ENCODE data around the gene RGS9BP. TPM values are rescaled to one million over a fixed set of nuclear protein-coding genes. Genes with fewer than 3 reads are reported as not detected.
A peak's percentile ranks its signal among the peaks of the same experiment; 100 is the strongest.

The RGS9BP gene
- total and polyA plus RNA-seq, 2 of the 13 experiments (the other 11 are each of a cell fraction or from before 2014, with no cell fraction given), result 0.01 TPM; not detected in 1

DNA sequence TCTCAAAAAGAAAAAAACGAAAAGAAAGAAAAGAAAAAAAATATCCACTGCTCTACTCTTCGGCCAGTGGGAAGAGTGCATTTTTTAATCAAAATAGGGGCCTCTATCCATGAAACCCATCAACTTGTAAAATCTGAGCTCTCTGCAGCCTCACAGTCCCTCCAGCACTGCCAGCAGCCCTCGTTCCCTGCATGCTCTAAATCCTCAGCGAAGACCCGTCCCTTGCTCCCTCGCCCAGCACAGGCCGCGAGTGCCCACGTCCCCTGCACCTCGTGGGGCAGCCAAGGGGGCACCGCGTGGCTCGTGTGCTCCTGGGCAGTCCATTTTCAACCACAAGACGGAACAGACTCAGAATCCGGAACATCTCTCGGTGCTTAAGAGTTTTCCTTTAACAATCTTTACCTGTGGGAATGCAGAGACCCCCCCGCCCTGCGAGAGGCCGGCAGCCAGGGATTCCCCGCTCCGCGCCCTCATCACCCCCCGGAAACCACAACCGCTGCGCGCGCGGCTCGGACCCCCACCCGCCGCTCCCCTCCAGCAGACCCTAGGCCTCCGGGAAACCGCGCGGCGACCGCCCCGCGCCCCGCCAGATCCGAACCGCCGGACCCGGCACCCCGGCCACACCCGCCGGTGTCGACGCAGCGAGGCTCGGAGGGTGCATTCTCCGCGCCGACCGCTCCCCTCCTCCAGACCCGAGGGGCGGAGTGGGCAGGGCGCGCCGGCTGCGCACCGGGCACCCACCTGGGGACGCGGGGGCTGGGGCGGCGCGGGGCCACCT lies 1.3 kb upstream of the RGS9BP start (continued):
- TF ChIP-seq, protein P1, sequence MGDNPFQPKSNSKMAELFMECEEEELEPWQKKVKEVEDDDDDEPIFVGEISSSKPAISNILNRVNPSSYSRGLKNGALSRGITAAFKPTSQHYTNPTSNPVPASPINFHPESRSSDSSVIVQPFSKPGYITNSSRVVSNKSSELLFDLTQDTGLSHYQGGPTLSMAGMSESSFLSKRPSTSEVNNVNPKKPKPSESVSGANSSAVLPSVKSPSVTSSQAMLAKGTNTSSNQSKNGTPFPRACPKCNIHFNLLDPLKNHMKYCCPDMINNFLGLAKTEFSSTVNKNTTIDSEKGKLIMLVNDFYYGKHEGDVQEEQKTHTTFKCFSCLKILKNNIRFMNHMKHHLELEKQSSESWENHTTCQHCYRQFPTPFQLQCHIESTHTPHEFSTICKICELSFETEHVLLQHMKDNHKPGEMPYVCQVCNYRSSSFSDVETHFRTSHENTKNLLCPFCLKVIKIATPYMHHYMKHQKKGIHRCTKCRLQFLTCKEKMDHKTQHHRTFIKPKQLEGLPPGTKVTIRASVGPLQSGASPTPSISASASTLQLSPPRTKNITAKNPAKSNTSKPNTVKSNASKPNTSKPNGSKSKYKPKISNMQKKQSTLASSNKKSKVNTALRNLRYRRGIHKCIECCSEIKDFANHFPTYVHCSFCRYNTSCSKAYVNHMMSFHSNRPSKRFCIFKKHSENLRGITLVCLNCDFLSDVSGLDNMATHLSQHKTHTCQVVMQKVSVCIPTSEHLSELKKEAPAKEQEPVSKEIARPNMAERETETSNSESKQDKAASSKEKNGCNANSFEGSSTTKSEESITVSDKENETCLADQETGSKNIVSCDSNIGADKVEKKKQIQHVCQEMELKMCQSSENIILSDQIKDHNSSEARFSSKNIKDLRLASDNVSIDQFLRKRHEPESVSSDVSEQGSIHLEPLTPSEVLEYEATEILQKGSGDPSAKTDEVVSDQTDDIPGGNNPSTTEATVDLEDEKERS (CRISPR knock-in tag; IDR thresholded peaks at IDR 0.05), result no peak
- TF ChIP-seq KDM5A (IDR thresholded peaks at IDR 0.05; ENCODE audit: borderline replicate concordance, low read length), result no peak
- no peak for TF ChIP-seq PRPF4 (IDR thresholded peaks at IDR 0.05; ENCODE audit: low read depth, low read length, poor library complexity, severe bottlenecking)
- TF ChIP-seq MTF2 (CRISPR knock-in tag; IDR thresholded peaks at IDR 0.05; ENCODE audit: borderline replicate concordance), result no peak
- TF ChIP-seq, protein P2, sequence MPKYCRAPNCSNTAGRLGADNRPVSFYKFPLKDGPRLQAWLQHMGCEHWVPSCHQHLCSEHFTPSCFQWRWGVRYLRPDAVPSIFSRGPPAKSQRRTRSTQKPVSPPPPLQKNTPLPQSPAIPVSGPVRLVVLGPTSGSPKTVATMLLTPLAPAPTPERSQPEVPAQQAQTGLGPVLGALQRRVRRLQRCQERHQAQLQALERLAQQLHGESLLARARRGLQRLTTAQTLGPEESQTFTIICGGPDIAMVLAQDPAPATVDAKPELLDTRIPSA (CRISPR knock-in tag; IDR thresholded peaks at IDR 0.05; ENCODE audit: borderline replicate concordance), result no peak
- TF ChIP-seq, protein P3, sequence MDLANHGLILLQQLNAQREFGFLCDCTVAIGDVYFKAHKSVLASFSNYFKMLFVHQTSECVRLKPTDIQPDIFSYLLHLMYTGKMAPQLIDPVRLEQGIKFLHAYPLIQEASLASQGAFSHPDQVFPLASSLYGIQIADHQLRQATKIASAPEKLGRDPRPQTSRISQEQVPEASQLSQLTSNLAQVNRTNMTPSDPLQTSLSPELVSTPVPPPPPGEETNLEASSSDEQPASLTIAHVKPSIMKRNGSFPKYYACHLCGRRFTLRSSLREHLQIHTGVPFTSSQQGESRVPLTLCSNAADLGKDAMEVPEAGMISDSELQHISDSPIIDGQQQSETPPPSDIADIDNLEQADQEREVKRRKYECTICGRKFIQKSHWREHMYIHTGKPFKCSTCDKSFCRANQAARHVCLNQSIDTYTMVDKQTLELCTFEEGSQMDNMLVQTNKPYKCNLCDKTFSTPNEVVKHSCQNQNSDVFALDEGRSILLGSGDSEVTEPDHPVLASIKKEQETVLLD (CRISPR knock-in tag; IDR thresholded peaks at IDR 0.05; ENCODE audit: low read depth), result 0 out of 2 replicates have a peak, but pooled peaks have one; percentile 43
- TF ChIP-seq MXI1 (IDR thresholded peaks at IDR 0.05; ENCODE audit: borderline replicate concordance, low read depth, low read length), result no peak
- TF ChIP-seq SAP130 (CRISPR knock-in tag; IDR thresholded peaks at IDR 0.05; ENCODE audit: low read depth), result no peak; the same call in 1 of the 2 replicates
- TF ChIP-seq ZSCAN22 (CRISPR knock-in tag; IDR thresholded peaks at IDR 0.05), result 0 out of 2 replicates have a peak, but pooled peaks have one; percentile 13
- TF ChIP-seq, protein P4, sequence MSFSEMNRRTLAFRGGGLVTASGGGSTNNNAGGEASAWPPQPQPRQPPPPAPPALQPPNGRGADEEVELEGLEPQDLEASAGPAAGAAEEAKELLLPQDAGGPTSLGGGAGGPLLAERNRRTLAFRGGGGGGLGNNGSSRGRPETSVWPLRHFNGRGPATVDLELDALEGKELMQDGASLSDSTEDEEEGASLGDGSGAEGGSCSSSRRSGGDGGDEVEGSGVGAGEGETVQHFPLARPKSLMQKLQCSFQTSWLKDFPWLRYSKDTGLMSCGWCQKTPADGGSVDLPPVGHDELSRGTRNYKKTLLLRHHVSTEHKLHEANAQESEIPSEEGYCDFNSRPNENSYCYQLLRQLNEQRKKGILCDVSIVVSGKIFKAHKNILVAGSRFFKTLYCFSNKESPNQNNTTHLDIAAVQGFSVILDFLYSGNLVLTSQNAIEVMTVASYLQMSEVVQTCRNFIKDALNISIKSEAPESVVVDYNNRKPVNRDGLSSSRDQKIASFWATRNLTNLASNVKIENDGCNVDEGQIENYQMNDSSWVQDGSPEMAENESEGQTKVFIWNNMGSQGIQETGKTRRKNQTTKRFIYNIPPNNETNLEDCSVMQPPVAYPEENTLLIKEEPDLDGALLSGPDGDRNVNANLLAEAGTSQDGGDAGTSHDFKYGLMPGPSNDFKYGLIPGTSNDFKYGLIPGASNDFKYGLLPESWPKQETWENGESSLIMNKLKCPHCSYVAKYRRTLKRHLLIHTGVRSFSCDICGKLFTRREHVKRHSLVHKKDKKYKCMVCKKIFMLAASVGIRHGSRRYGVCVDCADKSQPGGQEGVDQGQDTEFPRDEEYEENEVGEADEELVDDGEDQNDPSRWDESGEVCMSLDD (CRISPR knock-in tag; IDR thresholded peaks at IDR 0.05; ENCODE audit: borderline replicate concordance), result no peak
- TF ChIP-seq ZBTB21 (CRISPR knock-in tag; IDR thresholded peaks at IDR 0.05), result no peak
- TF ChIP-seq, protein P5, sequence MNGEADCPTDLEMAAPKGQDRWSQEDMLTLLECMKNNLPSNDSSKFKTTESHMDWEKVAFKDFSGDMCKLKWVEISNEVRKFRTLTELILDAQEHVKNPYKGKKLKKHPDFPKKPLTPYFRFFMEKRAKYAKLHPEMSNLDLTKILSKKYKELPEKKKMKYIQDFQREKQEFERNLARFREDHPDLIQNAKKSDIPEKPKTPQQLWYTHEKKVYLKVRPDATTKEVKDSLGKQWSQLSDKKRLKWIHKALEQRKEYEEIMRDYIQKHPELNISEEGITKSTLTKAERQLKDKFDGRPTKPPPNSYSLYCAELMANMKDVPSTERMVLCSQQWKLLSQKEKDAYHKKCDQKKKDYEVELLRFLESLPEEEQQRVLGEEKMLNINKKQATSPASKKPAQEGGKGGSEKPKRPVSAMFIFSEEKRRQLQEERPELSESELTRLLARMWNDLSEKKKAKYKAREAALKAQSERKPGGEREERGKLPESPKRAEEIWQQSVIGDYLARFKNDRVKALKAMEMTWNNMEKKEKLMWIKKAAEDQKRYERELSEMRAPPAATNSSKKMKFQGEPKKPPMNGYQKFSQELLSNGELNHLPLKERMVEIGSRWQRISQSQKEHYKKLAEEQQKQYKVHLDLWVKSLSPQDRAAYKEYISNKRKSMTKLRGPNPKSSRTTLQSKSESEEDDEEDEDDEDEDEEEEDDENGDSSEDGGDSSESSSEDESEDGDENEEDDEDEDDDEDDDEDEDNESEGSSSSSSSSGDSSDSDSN (CRISPR knock-in tag; IDR thresholded peaks at IDR 0.05), result peak; percentile 44; the same call in 1 of the 2 replicates
- TF ChIP-seq, protein P6, sequence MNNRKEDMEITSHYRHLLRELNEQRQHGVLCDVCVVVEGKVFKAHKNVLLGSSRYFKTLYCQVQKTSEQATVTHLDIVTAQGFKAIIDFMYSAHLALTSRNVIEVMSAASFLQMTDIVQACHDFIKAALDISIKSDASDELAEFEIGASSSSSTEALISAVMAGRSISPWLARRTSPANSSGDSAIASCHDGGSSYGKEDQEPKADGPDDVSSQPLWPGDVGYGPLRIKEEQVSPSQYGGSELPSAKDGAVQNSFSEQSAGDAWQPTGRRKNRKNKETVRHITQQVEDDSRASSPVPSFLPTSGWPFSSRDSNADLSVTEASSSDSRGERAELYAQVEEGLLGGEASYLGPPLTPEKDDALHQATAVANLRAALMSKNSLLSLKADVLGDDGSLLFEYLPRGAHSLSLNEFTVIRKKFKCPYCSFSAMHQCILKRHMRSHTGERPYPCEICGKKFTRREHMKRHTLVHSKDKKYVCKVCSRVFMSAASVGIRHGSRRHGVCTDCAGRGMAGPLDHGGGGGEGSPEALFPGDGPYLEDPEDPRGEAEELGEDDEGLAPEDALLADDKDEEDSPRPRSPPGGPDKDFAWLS (CRISPR knock-in tag; IDR thresholded peaks at IDR 0.05; ENCODE audit: borderline replicate concordance), result no peak

Measured in HepG2 (cell line).